Subcutaneous adipose tissue (tissue), 4 donors: Measurements from ENCODE around the gene MRPS10. TPM values are rescaled to one million over a fixed set of nuclear protein-coding genes. Genes with fewer than 3 reads are reported as not detected.

ENCODE experiments used
- CTCF ChIP-seq: fragments of 450-650 bp; IDR thresholded peaks from one replicate; pipeline ENCODE4 v1.5.1; 2016; ENCODE audit warnings: low read depth, mild to moderate bottlenecking, control low read depth, antibody characterized with exemption, moderate library complexity
- total RNA-seq, 4 donors: library from RNA; depleted of rRNA; stranded (reverse); fragments of >200 nt; gene quantifications; one replicate each; pipeline ENCODE4 v1.1.0, GENCODE V29; 2016

MRPS10 gene
- total RNA-seq, 4 donors from 2014 or later = 29.1 to 35.6 (median 31.9) TPM

- no peak for TF ChIP-seq CTCF
These were observed 42.8 kb upstream of the MRPS10 start for GRCh38 chr6:42260396-42260888.

- TF ChIP-seq CTCF = no peak
These were observed 42.3 kb upstream of the MRPS10 start for GRCh38 chr6:42259841-42260395.

DNA sequence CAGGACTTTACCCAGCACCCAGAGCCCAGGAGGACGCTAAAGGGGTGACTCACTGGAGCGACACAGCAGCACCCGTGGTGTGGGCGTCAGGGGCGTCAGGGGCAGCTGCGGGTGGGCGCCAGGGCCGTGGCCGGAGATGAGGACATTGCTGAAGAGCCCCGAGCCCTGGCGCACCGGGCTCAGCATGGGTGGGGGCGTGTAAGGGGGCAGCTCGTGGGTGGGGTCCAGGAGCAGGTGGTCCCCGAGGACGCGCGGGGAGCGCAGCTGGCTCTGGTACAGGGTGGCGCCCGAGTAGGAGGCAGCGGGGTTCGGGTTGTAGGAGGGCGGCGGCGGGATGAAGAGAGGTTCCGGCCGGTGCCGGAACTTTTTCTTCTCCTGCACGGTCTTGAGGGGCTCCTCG is 41.6 kb upstream of the MRPS10 start:
- TF ChIP-seq CTCF = no peak

- no peak for TF ChIP-seq CTCF
These were observed 40.0 kb upstream of the MRPS10 start for GRCh38 chr6:42257614-42258013.

- TF ChIP-seq CTCF = no peak
These were observed 39.4 kb upstream of the MRPS10 start for GRCh38 chr6:42257063-42257462.

GRCh38 chr6:42255050-42255449 is 37.4 kb upstream of the MRPS10 start:
- TF ChIP-seq CTCF = no peak

GRCh38 chr6:42254505-42254904 is 36.8 kb upstream of the MRPS10 start:
- TF ChIP-seq CTCF = no peak
